Effector memory CD4-positive, alpha-beta T cell (primary cell): ENCODE measurements around the gene LMBRD2.
A peak's percentile ranks its signal among the peaks of the same experiment; 100 is the strongest.
"Not testable (repeated sequence)": the region's sequence is repeated elsewhere in the genome, so short reads cannot be mapped to it uniquely, and the experiment has no call there.

Experiments
- DNase-seq, 3 donors: peaks; one replicate each; pipeline ENCODE4 v3.0.0-alpha.2; 2020
- H3K27ac ChIP-seq: 2 replicates; pipeline ENCODE4 v1.7.0; 2013; ENCODE audit warnings: mild to moderate bottlenecking, low read length, moderate library complexity; ENCODE audit not compliant: insufficient read depth, poor library complexity, severe bottlenecking
- H3K27me3 ChIP-seq: replicated peaks from 2 replicates; pipeline ENCODE4 v1.7.0; 2013; ENCODE audit warnings: mild to moderate bottlenecking, low read length; ENCODE audit not compliant: insufficient read depth, control insufficient read depth, poor library complexity, severe bottlenecking
- H3K36me3 ChIP-seq: 2 replicates; pipeline ENCODE4 v1.7.0; 2013; ENCODE audit warnings: mild to moderate bottlenecking, low read length, moderate library complexity; ENCODE audit not compliant: control insufficient read depth, insufficient read depth
- H3K4me1 ChIP-seq: 2 replicates; pipeline ENCODE4 v1.7.0; 2013; ENCODE audit warnings: low read length, mild to moderate bottlenecking; ENCODE audit not compliant: control insufficient read depth, insufficient read depth, poor library complexity, severe bottlenecking
- H3K4me3 ChIP-seq: 2 replicates; pipeline ENCODE4 v1.7.0; 2013; ENCODE audit warnings: low read length, low read depth, mild to moderate bottlenecking; ENCODE audit not compliant: insufficient read depth, poor library complexity, severe bottlenecking
- H3K9me3 ChIP-seq: 2 replicates; pipeline ENCODE4 v1.7.0; 2013; ENCODE audit warnings: mild to moderate bottlenecking, low read length, moderate library complexity; ENCODE audit not compliant: control insufficient read depth

LMBRD2 gene

DNA sequence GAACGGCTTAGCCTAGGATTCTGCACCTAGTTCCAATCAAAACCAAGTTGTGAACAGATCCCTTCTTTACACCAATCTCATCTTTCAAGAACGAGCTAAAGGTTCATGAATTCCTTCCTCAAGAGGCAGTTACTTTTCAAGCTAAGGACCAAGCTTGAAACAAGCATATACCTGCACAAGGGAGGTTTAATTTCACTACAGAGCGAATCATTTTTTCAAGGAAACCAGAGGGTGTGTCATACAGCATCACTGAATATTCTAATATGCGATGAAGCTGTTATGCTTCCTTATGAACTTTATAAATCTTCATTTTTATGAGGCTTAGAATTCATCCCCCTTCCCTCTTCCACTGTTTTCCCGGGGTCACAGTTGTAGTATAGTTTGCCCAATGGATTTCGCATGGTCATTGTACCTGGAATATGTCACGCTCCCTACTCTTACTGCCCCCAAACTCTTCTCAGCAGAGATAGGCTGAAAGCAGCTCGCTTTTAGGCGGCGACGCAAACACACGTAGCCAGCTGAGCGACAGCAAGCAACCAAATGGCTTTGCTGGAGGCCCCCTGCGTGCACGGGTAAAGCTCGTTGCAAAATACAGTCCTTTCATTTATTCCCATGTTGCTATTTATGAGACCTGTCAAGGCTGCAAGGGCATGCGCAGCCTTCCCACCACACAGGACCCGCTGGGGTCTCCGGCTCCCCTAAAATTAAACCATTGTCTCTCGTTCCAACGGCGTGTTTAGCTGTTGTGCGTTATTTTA, 832 bp downstream of the LMBRD2 start:
- Histone ChIP-seq H3K9me3 (no peaks in the 10 kb centered on the region), H3K4me1 (peaks cover 13% of the 10 kb centered on the region), H3K4me3 (peak overlapping the region; percentile 85), H3K27ac (peak overlapping the region; percentile 74), H3K36me3 (no peaks in the 10 kb centered on the region), H3K27me3 (no peaks in the 10 kb centered on the region)
- DNase-seq = peak; percentile 4 to 10 (median 9)

DNA sequence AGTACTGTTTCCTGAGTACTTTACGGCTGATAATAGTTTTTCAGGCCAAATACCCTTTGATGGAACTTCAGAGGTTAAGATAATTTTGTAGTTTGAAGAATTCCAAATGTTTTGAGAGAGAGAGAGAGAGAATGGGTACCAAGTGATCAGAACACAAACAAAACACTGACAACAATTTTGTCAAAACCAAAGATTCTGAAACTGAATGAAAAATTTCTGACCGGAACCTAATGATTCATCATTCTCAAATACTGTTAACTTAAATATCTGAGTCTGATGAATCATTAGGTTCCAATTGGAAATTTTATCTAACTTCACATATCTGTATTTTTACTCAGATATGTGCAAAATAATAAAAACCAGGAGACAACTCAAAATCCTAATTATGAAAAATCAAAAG, 4.0 kb downstream of the LMBRD2 start:
- Histone ChIP-seq H3K4me1 (peaks cover 11% of the 10 kb centered on the region), H3K9me3 (no peaks in the 10 kb centered on the region), H3K36me3 (no peaks in the 10 kb centered on the region), H3K27ac (no peak overlapping the region), H3K27me3 (no peaks in the 10 kb centered on the region), H3K4me3 (no peak overlapping the region)
- no peak for DNase-seq

GRCh38 chr5:36146390-36146789, 5.3 kb downstream of the LMBRD2 start:
- no peak for DNase-seq
- Histone ChIP-seq H3K36me3 (no peaks in the 10 kb centered on the region), H3K4me3 (no peak overlapping the region), H3K27ac (no peak overlapping the region), H3K9me3 (no peaks in the 10 kb centered on the region), H3K4me1 (peaks cover 7% of the 10 kb centered on the region), H3K27me3 (no peaks in the 10 kb centered on the region)

DNA sequence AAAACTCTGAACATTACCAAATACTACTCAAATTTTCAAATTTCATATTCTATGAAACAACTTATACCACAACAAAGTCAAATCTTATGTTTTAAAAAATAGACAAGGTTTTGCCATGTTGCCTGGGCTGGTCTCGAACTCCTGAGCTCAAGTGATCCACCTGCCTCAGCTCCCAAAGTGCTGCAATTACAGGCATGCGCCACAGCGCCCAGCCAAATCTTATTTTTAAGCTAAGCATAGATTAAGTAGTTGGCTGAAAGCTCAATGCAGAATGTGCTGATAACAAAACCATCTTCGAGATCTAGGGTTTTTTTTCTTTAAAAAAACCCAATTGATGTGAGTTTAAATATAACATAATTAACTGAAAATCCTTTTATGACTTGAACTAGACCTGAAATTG, 6.4 kb downstream of the LMBRD2 start:
- Histone ChIP-seq H3K27me3 (no peaks in the 10 kb centered on the region), H3K36me3 (peaks cover 8% of the 10 kb centered on the region), H3K9me3 (no peaks in the 10 kb centered on the region), H3K4me1 (no peaks in the 10 kb centered on the region), H3K4me3 (no peak overlapping the region), H3K27ac (no peak overlapping the region)
- no peak for DNase-seq

DNA sequence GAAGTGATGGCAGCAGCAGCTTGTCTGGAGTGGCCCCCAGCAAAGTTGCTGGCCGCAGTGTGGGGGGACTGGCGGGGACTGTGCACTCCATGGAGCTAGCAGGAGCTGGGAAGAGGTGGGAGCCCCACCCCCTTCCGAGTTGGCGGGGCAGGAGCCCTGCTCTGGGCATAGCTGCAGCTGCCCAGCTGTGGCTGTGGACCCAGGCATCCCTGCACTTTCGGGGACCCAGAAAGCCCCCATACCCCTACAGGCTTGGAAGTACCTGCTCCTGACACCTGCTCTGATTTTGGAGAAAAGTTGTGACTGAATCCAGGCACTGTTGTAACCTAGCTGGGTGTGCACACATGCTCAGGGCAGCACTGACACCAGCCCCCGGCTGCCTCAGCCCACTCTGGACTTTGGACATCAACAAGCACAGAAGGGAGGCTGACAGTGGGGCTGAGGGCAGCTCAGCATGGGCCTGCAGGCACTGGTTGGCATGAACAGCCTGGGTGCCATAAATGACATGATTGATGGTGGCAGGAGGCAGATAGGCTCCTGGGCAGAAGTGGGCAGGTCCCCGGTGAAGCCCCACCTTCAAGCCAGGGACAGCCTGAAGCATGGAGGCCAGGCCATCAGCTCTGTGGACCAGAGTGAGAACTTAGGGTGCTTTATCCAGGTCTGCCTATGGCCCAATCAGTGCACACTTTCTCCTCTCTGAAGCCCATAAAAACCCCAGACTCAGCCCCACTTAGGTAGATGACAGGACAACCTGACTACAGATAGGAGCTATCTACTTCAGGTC, 12.6 kb downstream of the LMBRD2 start:
- H3K9me3 ChIP-seq = no peaks in the 10 kb centered on the region
- no peak overlapping the region for H3K4me3 ChIP-seq
- no peaks in the 10 kb centered on the region for H3K4me1 ChIP-seq

GRCh38 chr5:36136581-36136980, 15.1 kb downstream of the LMBRD2 start:
- Histone ChIP-seq H3K4me3 (no peak overlapping the region), H3K36me3 (peaks cover 24% of the 10 kb centered on the region), H3K4me1 (no peaks in the 10 kb centered on the region), H3K9me3 (no peaks in the 10 kb centered on the region), H3K27me3 (no peaks in the 10 kb centered on the region), H3K27ac (no peak overlapping the region)
- no peak for DNase-seq

More for the DNA sequence above, 12.6 kb downstream of the LMBRD2 start:
- Histone ChIP-seq H3K27me3 (no peaks in the 10 kb centered on the region), H3K27ac (no peak overlapping the region), H3K36me3 (peaks cover 24% of the 10 kb centered on the region)
- DNase-seq = no peak

GRCh38 chr5:36135988-36136387, 15.7 kb downstream of the LMBRD2 start:
- no peak for DNase-seq
- no peak overlapping the region for H3K4me3 ChIP-seq
- no peaks in the 10 kb centered on the region for H3K27me3 ChIP-seq
- H3K27ac ChIP-seq = no peak overlapping the region
- no peaks in the 10 kb centered on the region for H3K4me1 ChIP-seq
- no peaks in the 10 kb centered on the region for H3K9me3 ChIP-seq
- H3K36me3 ChIP-seq = peaks cover 23% of the 10 kb centered on the region

DNA sequence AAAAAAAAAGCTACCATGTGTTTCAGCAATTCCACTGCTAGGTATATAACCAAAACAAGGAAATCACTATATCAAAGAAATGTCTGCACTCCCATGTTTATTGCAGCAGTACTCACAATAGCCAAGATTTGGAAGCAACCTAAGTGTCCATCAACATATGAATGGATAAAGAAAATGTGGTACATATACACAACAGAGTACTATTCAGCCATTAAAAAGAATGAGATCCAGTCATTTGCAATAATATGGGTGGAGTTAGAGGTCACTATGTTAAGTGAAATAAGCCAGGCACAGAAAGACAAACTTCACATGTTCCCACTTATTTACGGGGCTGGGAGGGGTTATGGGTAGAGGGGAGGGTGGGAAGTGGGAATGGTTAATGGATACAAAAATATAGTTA, 18.7 kb downstream of the LMBRD2 start:
- not testable (repeated sequence) for H3K9me3 ChIP-seq, DNase-seq, H3K4me3 ChIP-seq, H3K4me1 ChIP-seq, H3K27ac ChIP-seq, H3K27me3 ChIP-seq
- H3K36me3 ChIP-seq = peaks cover 14% of the 10 kb centered on the region

- H3K27ac ChIP-seq, H3K4me3 ChIP-seq, DNase-seq, H3K9me3 ChIP-seq, H3K27me3 ChIP-seq, H3K4me1 ChIP-seq: not testable (repeated sequence)
- peaks cover 12% of the 10 kb centered on the region for H3K36me3 ChIP-seq
Measured at GRCh38 chr5:36129666-36130065, 22.0 kb downstream of the LMBRD2 start.

GRCh38 chr5:36128795-36129194, 22.9 kb downstream of the LMBRD2 start:
- Histone ChIP-seq H3K27ac (no peak overlapping the region), H3K27me3 (no peaks in the 10 kb centered on the region), H3K4me1 (no peaks in the 10 kb centered on the region), H3K36me3 (peaks cover 6% of the 10 kb centered on the region), H3K9me3 (no peaks in the 10 kb centered on the region), H3K4me3 (no peak overlapping the region)
- no peak for DNase-seq
